GM08714 (cell line): ENCODE data around the gene FAHD2A.
"Not testable (repeated sequence)": the region's sequence is repeated elsewhere in the genome, so short reads cannot be mapped to it uniquely, and the experiment has no call there.

Experiments
- H3K4me3 ChIP-seq: fragments of 200-500 bp; sonication (Bioruptor generic); 2 replicates; pipeline ENCODE4 v1.5.1; 2014; ENCODE audit warnings: mild to moderate bottlenecking, low read length, inconsistent platforms

The FAHD2A gene

DNA sequence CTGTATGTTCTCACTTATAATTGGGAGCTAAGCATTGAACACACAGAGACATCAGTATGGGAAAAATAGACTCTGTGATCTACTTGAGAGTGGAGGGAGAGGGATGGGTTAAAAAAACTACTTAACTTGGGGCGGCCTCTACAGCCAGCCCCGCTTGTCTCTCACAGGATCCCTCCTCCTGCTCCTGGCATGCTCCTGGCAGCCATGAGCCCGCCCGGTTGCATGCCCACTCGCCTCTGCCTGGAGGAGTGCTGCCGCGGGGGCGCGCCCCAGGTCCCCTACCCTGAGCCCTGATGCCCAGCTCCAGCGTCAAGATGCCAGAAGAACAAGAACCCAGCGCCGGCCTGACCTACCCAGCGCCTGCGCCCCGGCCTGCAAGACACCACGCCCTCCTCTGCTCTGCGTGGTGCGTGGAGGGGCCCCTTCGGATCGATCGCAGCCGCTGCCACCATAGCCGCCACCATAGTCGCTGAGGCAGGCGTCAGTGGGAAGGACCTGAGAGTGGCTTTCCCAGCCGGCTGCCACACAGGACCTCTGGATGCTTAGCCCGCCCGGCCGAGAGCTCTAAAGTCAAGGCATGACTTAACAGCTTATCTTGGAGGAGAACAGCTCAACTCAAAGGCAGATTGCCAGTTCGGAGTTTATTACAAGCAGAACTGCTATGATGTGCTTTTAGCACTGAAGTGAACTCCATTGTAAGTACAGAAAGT is 32.8 kb downstream of the FAHD2A start:
- H3K4me3 ChIP-seq, result not testable (repeated sequence)

DNA sequence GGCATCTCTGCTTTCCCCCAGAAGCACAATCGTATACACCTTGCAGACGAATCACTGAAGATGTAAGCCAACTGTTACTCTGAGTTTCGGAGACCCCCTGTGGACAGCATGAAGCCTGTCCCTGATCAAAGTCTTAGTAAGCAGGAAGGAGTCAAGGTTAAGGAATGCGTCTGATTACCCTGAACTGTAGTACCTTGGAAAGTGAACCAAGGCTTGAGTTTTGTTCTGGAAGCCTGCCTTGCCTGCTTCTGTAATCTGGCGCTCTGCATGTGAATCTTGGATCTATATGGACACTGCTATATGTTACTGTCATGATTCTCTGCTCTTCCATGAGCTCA is 33.3 kb downstream of the FAHD2A start:
- not testable (repeated sequence) for H3K4me3 ChIP-seq

DNA sequence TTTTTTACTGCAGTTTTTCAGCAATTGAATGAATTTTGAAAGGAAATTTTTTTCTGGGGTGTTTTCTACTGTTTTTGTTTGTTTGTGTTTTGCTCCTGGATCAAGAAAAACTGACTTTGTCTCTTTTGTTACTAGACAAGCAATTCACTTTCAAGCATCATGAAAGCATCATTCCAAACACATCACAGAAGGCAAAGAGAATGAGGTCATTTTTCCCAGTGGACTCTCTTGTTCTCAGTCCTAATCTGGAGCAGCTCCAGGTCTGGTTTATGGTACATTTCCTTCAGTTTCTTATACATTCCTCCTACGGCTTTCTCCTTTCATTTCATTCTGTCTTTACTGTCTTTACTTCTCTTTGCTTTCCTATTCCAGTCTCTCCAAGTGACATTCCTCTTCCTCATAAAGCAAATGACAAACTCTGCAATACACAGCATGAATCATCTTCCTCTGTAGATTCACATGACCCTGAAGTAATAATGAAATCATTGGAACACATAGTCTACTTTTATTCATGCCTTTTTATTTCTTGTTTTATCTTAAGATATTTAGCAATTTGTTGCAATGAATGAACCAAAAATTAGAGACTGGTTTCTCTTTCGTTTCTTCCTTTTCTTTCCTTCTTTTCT is 40.1 kb downstream of the FAHD2A start:
- H3K4me3 ChIP-seq, result not testable (repeated sequence)

DNA sequence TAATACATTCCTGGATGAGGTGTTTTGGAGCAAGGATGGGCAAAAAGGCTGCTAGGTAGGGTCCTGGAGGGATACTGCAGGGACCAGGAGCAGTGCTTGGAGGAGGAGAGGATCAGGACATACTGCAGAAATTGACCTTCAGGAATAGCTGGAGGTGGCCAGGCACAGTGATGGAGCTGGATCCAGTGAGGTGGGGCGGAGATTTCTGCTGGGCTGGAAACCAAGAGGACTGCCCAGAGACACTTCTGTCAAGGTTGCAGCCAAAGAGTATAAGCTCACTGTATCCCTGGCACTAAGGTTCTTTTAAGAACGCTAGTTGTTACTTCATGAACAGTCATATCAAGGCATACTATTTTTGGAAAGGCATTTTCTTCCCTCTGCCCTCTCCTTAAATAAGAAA is 42.8 kb downstream of the FAHD2A start:
- not testable (repeated sequence) for H3K4me3 ChIP-seq

DNA sequence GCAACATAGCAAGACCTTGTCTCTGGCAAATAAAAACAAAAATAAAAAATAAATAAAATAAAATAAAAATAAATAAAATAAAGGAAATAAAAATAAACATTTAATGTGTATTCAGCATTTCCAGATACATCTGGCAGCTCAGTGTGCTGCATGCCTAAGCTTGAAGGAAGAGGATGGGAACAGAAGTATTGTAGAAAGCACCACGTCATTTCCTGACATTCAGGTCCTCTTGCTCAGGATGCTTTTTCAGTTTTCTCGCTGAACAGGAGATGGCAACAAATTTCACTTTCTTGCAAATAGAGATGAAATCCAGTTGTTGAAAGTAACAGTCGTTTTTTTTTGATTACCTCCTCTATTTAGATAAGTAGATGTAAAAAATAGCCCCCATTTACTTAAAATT is 60.8 kb downstream of the FAHD2A start:
- not testable (repeated sequence) for H3K4me3 ChIP-seq
